ENCODE measurements around the gene APOD.

DNA sequence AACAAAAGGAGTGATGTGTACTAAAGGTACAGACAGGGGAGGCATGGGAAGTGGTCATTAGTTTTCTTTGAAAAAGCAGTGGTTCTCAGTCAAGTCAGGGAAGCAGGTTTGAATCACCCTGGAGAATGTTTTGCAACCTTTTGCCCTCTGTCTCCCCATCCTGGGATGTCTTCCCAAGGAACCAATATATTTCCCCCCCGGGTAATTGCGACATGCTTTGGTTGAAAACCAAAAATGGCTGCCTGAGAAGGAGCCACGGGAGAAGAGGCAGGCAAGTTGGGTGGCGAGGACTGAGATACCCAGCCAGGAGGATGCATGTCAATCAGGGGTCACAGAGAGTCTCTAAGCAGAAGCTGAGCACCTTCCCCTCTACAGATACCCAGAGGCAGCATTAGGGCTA lies 20.4 kb downstream of the APOD start:
- no peak for TF ChIP-seq SIN3A (IDR thresholded peaks at IDR 0.05; ENCODE audit: borderline replicate concordance, insufficient read depth, low read depth, low read length)
- TF ChIP-seq, protein P1, sequence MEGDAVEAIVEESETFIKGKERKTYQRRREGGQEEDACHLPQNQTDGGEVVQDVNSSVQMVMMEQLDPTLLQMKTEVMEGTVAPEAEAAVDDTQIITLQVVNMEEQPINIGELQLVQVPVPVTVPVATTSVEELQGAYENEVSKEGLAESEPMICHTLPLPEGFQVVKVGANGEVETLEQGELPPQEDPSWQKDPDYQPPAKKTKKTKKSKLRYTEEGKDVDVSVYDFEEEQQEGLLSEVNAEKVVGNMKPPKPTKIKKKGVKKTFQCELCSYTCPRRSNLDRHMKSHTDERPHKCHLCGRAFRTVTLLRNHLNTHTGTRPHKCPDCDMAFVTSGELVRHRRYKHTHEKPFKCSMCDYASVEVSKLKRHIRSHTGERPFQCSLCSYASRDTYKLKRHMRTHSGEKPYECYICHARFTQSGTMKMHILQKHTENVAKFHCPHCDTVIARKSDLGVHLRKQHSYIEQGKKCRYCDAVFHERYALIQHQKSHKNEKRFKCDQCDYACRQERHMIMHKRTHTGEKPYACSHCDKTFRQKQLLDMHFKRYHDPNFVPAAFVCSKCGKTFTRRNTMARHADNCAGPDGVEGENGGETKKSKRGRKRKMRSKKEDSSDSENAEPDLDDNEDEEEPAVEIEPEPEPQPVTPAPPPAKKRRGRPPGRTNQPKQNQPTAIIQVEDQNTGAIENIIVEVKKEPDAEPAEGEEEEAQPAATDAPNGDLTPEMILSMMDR (IDR thresholded peaks at IDR 0.05) = no peak
- TF ChIP-seq, protein P2, sequence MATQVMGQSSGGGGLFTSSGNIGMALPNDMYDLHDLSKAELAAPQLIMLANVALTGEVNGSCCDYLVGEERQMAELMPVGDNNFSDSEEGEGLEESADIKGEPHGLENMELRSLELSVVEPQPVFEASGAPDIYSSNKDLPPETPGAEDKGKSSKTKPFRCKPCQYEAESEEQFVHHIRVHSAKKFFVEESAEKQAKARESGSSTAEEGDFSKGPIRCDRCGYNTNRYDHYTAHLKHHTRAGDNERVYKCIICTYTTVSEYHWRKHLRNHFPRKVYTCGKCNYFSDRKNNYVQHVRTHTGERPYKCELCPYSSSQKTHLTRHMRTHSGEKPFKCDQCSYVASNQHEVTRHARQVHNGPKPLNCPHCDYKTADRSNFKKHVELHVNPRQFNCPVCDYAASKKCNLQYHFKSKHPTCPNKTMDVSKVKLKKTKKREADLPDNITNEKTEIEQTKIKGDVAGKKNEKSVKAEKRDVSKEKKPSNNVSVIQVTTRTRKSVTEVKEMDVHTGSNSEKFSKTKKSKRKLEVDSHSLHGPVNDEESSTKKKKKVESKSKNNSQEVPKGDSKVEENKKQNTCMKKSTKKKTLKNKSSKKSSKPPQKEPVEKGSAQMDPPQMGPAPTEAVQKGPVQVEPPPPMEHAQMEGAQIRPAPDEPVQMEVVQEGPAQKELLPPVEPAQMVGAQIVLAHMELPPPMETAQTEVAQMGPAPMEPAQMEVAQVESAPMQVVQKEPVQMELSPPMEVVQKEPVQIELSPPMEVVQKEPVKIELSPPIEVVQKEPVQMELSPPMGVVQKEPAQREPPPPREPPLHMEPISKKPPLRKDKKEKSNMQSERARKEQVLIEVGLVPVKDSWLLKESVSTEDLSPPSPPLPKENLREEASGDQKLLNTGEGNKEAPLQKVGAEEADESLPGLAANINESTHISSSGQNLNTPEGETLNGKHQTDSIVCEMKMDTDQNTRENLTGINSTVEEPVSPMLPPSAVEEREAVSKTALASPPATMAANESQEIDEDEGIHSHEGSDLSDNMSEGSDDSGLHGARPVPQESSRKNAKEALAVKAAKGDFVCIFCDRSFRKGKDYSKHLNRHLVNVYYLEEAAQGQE (IDR thresholded peaks at IDR 0.05; ENCODE audit: insufficient read depth in 1 of 2, low read depth in 2 of 2, low read length in 1 of 2) = no peak
- no peak for TF ChIP-seq POLR2AphosphoS5 (IDR thresholded peaks at IDR 0.05; ENCODE audit: low read depth, low read length)
- no peak for TF ChIP-seq TCF7L2 (IDR thresholded peaks at IDR 0.05; ENCODE audit: low read depth, low read length)

All from Panc1 (cell line).